ENCODE measurements around the gene TRMT112. TPM values are rescaled to one million over a fixed set of nuclear protein-coding genes. Genes with fewer than 3 reads are reported as not detected.

The TRMT112 gene
- total and polyA plus RNA-seq, 2 of the 8 experiments (the other 6 are each of a cell fraction or from before 2014, with no cell fraction given) = 300 to 650 TPM

DNA sequence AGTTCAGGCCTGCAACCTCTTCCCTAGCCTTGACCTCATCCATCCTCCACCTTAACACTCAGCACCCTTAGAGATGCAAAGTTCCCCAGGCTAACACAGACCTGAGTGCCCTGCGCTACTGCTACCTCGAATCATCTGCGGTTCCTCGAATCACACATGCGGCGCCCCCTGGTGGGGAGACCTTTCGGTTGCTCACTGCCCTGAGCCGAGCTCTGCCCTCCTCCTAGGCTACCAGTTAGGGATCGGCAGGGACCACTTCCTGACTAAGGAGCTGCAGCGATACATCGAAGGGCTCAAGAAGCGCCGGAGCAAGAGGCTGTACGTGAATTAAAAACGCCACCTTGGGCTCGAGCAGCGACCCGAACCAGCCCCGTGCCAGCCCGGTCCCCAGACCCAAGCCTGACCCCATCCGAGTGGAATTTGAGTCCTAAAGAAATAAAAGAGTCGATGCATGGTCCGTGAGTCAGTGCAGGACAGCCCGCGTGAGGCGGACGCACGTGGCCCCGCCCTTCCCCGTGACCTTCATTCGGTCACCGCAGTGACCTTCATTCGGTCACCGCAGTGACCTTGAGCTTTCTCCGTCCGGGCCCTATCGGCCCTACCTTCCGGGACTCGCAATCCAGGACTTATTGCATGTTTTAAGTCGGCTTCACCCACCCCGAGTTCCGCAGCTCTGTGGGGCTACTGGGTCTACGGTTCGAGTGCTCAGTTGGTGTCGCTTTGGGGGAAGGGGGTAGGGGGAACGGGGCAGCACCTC lies 12.9 kb downstream of the TRMT112 start (continued):
- TF ChIP-seq KDM4A (IDR thresholded peaks at IDR 0.05; ENCODE audit: low read depth, low read length, severe bottlenecking) = peak; percentile 70
- TF ChIP-seq TBP (IDR thresholded peaks at IDR 0.05; ENCODE audit: low read depth, low read length) = peak; percentile 60
